ENCODE results near the gene C1GALT1C1L. TPM values are rescaled to one million over a fixed set of nuclear protein-coding genes. Genes with fewer than 3 reads are reported as not detected.

C1GALT1C1L gene
- not detected in 2 replicates for polyA plus RNA-seq (2013)

- H4K8ac ChIP-seq (ENCODE audit: low read depth, low read length) = no peak within 1 kb of the TSS
- H4K91ac ChIP-seq (ENCODE audit: low read depth, low read length) = no peak within 1 kb of the TSS
- H3K4me3 ChIP-seq (ENCODE audit: low read depth, low read length) = no peak within 1 kb of the TSS
- H2AFZ ChIP-seq (ENCODE audit: insufficient read depth, low read length, poor library complexity) = no peak within 1 kb of the TSS
- no peaks in the 10 kb centered on the region for H3K4me1 ChIP-seq (ENCODE audit: control insufficient read depth in 1 of 2, insufficient read depth in 2 of 2, low read length in 2 of 2)
- H2BK120ac ChIP-seq (ENCODE audit: insufficient read depth, low read length, poor library complexity) = no peak within 1 kb of the TSS
- no peaks in the 10 kb centered on the region for H3K27me3 ChIP-seq (ENCODE audit: insufficient read depth, low read length)
- no peak within 1 kb of the TSS for H2BK12ac ChIP-seq (ENCODE audit: low read length)
- H2AK5ac ChIP-seq (ENCODE audit: low read length) = no peak within 1 kb of the TSS
- H3K23ac ChIP-seq (ENCODE audit: low read length) = no peak within 1 kb of the TSS
- H4K12ac ChIP-seq (ENCODE audit: low read depth, low read length) = no peak within 1 kb of the TSS
- H3K36me3 ChIP-seq (ENCODE audit: control insufficient read depth in 1 of 2, insufficient read depth in 2 of 2, low read length in 2 of 2) = no peaks in the 10 kb centered on the region
- peaks cover 3% of the 10 kb centered on the region for H3K9me3 ChIP-seq (ENCODE audit: insufficient read depth, low read depth, low read length)
- DNase-seq = peak; percentile 73 to 84
- H3K79me2 ChIP-seq (ENCODE audit: control insufficient read depth, insufficient read depth, low read length, poor library complexity) = no peaks in the 10 kb centered on the region
- H3K4me2 ChIP-seq (ENCODE audit: low read length) = no peak within 1 kb of the TSS
- no peak within 1 kb of the TSS for H3K9ac ChIP-seq (ENCODE audit: low read length)
- no peak within 1 kb of the TSS for H2BK5ac ChIP-seq (ENCODE audit: low read depth, low read length, poor library complexity)
- H3K27ac ChIP-seq (ENCODE audit: low read depth, low read length) = no peak within 1 kb of the TSS
- WGBS (ENCODE audit: extremely low coverage, insufficient coverage, insufficient read length) = no CpG with 5 or more reads among the region's 27 CpGs
- H3K79me1 ChIP-seq (ENCODE audit: low read length) = no peaks in the 10 kb centered on the region
- no peak within 1 kb of the TSS for H3K14ac ChIP-seq (ENCODE audit: low read length)
- H3K4ac ChIP-seq (ENCODE audit: low read depth, low read length) = no peak within 1 kb of the TSS
- H3K18ac ChIP-seq (ENCODE audit: low read length) = no peak within 1 kb of the TSS
Measured at GRCh38 chr2:43676322-43677050, at the start of gene C1GALT1C1L. Gene C1GALT1C1L, minus strand, starts transcription at chr2:43676429. Its CDS starts 107 bp downstream, at chr2:43676322.

- no peak for DNase-seq
- Histone ChIP-seq H3K27me3 (ENCODE audit: insufficient read depth, low read length) (no peaks in the 10 kb centered on the region), H3K23ac (ENCODE audit: low read length) (no peak overlapping the region), H2BK120ac (ENCODE audit: insufficient read depth, low read length, poor library complexity) (no peak overlapping the region), H4K12ac (ENCODE audit: low read depth, low read length) (no peak overlapping the region), H2AFZ (ENCODE audit: insufficient read depth, low read length, poor library complexity) (no peak overlapping the region), H3K18ac (ENCODE audit: low read length) (no peak overlapping the region), H3K79me2 (ENCODE audit: control insufficient read depth, insufficient read depth, low read length, poor library complexity) (no peaks in the 10 kb centered on the region), H3K9me3 (ENCODE audit: insufficient read depth, low read depth, low read length) (no peaks in the 10 kb centered on the region), H3K4me1 (ENCODE audit: control insufficient read depth in 1 of 2, insufficient read depth in 2 of 2, low read length in 2 of 2) (peaks cover 0 to 3% of the 10 kb centered on the region in 2 experiments), H4K91ac (ENCODE audit: low read depth, low read length) (no peak overlapping the region), H3K79me1 (ENCODE audit: low read length) (no peaks in the 10 kb centered on the region), H3K4ac (ENCODE audit: low read depth, low read length) (no peak overlapping the region), H3K4me2 (ENCODE audit: low read length) (no peak overlapping the region), H3K14ac (ENCODE audit: low read length) (no peak overlapping the region), H4K8ac (ENCODE audit: low read depth, low read length) (no peak overlapping the region), H3K9ac (ENCODE audit: low read length) (no peak overlapping the region), H2BK5ac (ENCODE audit: low read depth, low read length, poor library complexity) (no peak overlapping the region), H3K27ac (ENCODE audit: low read depth, low read length) (no peak overlapping the region), H2BK12ac (ENCODE audit: low read length) (no peak overlapping the region), H2AK5ac (ENCODE audit: low read length) (no peak overlapping the region), H3K36me3 (ENCODE audit: control insufficient read depth in 1 of 2, insufficient read depth in 2 of 2, low read length in 2 of 2) (no peaks in the 10 kb centered on the region), H3K4me3 (ENCODE audit: low read depth, low read length) (no peak overlapping the region)
- no CpG with 5 or more reads among the region's 3 CpGs for WGBS (ENCODE audit: extremely low coverage, insufficient coverage, insufficient read length)
Measured at GRCh38 chr2:43725711-43726246, 49.5 kb upstream of the C1GALT1C1L start.

GRCh38 chr2:43724728-43725526 is 48.7 kb upstream of the C1GALT1C1L start:
- no peak overlapping the region for H2AK5ac ChIP-seq (ENCODE audit: low read length)
- H3K9me3 ChIP-seq (ENCODE audit: insufficient read depth, low read depth, low read length) = no peaks in the 10 kb centered on the region
- peak overlapping the region; percentile 69 for H4K8ac ChIP-seq (ENCODE audit: low read depth, low read length)
- H3K18ac ChIP-seq (ENCODE audit: low read length) = no peak overlapping the region
- no peak overlapping the region for H3K23ac ChIP-seq (ENCODE audit: low read length)
- H3K4me2 ChIP-seq (ENCODE audit: low read length) = peak overlapping the region; percentile 55
- H3K79me1 ChIP-seq (ENCODE audit: low read length) = no peaks in the 10 kb centered on the region
- H3K4ac ChIP-seq (ENCODE audit: low read depth, low read length) = no peak overlapping the region
- peak overlapping the region; percentile 2 for H4K91ac ChIP-seq (ENCODE audit: low read depth, low read length)
- H2AFZ ChIP-seq (ENCODE audit: insufficient read depth, low read length, poor library complexity) = peak overlapping the region; percentile 75
- H3K14ac ChIP-seq (ENCODE audit: low read length) = no peak overlapping the region
- H3K9ac ChIP-seq (ENCODE audit: low read length) = no peak overlapping the region
- H3K4me1 ChIP-seq (ENCODE audit: control insufficient read depth in 1 of 2, insufficient read depth in 2 of 2, low read length in 2 of 2) = peaks cover 0 to 3% of the 10 kb centered on the region in 2 experiments
- no peaks in the 10 kb centered on the region for H3K27me3 ChIP-seq (ENCODE audit: insufficient read depth, low read length)
- peak overlapping the region; percentile 33 for H2BK5ac ChIP-seq (ENCODE audit: low read depth, low read length, poor library complexity)
- H3K4me3 ChIP-seq (ENCODE audit: low read depth, low read length) = no peak overlapping the region
- no peak overlapping the region for H2BK120ac ChIP-seq (ENCODE audit: insufficient read depth, low read length, poor library complexity)
- H3K36me3 ChIP-seq (ENCODE audit: control insufficient read depth in 1 of 2, insufficient read depth in 2 of 2, low read length in 2 of 2) = no peaks in the 10 kb centered on the region
- no peaks in the 10 kb centered on the region for H3K79me2 ChIP-seq (ENCODE audit: control insufficient read depth, insufficient read depth, low read length, poor library complexity)
- no peak for DNase-seq
- no CpG with 5 or more reads among the region's 4 CpGs for WGBS (ENCODE audit: extremely low coverage, insufficient coverage, insufficient read length)
- peak overlapping the region; percentile 52 for H3K27ac ChIP-seq (ENCODE audit: low read depth, low read length)
- H2BK12ac ChIP-seq (ENCODE audit: low read length) = no peak overlapping the region
- no peak overlapping the region for H4K12ac ChIP-seq (ENCODE audit: low read depth, low read length)

DNA sequence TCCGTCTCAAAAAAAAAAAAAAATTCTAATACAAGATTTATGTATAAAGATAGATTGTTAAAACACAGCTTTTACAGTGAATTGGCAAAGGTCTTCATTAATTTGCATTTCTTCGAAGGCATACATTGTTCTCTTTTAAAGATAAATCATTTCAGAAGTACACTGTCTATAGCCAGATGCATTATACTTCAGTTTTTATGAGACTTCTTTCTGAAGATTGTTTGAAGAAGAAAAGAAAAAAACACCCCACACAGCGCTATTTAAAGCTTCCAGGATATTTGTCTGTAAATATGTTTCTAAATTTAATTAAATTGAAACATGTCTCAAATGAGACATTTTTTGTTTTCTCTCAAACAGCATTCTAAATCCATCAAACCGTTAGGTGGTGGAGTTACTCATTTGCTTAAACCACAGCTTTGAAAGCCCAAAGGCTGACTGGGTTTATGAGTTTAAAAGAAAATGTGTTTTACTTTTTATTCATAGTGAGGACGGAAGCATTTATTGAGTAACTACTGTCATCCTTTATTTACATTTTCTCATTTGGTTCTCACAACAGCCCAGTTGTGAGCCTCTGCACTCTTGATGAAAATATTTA is 42.4 kb upstream of the C1GALT1C1L start:
- H3K18ac ChIP-seq (ENCODE audit: low read length) = no peak overlapping the region
- no peaks in the 10 kb centered on the region for H3K4me1 ChIP-seq (ENCODE audit: control insufficient read depth in 1 of 2, insufficient read depth in 2 of 2, low read length in 2 of 2)
- no peaks in the 10 kb centered on the region for H3K36me3 ChIP-seq (ENCODE audit: control insufficient read depth in 1 of 2, insufficient read depth in 2 of 2, low read length in 2 of 2)
- no peak overlapping the region for H2BK120ac ChIP-seq (ENCODE audit: insufficient read depth, low read length, poor library complexity)
- H4K8ac ChIP-seq (ENCODE audit: low read depth, low read length) = no peak overlapping the region
- H2AK5ac ChIP-seq (ENCODE audit: low read length) = no peak overlapping the region
- no peak overlapping the region for H3K4ac ChIP-seq (ENCODE audit: low read depth, low read length)
- no CpG with 5 or more reads among the region's 5 CpGs for WGBS (ENCODE audit: extremely low coverage, insufficient coverage, insufficient read length)
- no peak overlapping the region for H3K27ac ChIP-seq (ENCODE audit: low read depth, low read length)
- H2BK5ac ChIP-seq (ENCODE audit: low read depth, low read length, poor library complexity) = no peak overlapping the region
- H3K9ac ChIP-seq (ENCODE audit: low read length) = no peak overlapping the region
- no peaks in the 10 kb centered on the region for H3K27me3 ChIP-seq (ENCODE audit: insufficient read depth, low read length)
- H3K23ac ChIP-seq (ENCODE audit: low read length) = no peak overlapping the region
- no peak overlapping the region for H2BK12ac ChIP-seq (ENCODE audit: low read length)
- H4K12ac ChIP-seq (ENCODE audit: low read depth, low read length) = no peak overlapping the region
- no peak overlapping the region for H2AFZ ChIP-seq (ENCODE audit: insufficient read depth, low read length, poor library complexity)
- H3K79me1 ChIP-seq (ENCODE audit: low read length) = no peaks in the 10 kb centered on the region
- no peak overlapping the region for H3K4me3 ChIP-seq (ENCODE audit: low read depth, low read length)
- no peak overlapping the region for H3K14ac ChIP-seq (ENCODE audit: low read length)
- DNase-seq = no peak
- H3K79me2 ChIP-seq (ENCODE audit: control insufficient read depth, insufficient read depth, low read length, poor library complexity) = no peaks in the 10 kb centered on the region
- H3K9me3 ChIP-seq (ENCODE audit: insufficient read depth, low read depth, low read length) = no peaks in the 10 kb centered on the region
- no peak overlapping the region for H4K91ac ChIP-seq (ENCODE audit: low read depth, low read length)
- no peak overlapping the region for H3K4me2 ChIP-seq (ENCODE audit: low read length)

Measured in trophoblast cell (in vitro differentiated cells and primary cell).